SKM-1 treated with dmso at 0.1 percent for 144 hours (cell line): Measurements from ENCODE around the gene SLC22A2.

Source experiments
- DNase-seq: peaks from one replicate; lab custom pipeline; 2025; ENCODE audit not compliant: unreplicated experiment; lab: John Stamatoyannopoulos, UW

Gene SLC22A2

DNA sequence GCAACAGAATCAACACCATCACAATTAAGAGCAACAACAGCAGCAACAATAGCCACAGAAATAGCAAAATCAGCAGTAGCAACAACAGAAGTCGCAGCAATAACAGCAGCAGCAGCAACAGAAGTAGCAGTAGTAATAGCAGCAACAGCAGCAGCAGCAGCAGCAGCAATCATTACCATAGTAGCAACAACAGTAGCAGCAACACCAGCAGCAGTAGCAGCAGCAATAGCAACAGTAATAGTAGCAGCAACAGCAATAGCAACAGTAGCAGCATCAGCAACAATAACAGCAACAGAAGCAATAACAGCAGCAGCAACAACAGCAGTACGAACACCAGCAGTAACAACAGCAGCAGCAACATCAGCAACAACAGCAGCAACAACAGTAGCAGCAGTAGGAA is 39.8 kb downstream of the SLC22A2 start:
- no peak for DNase-seq

- no peak for DNase-seq
These were observed 40.8 kb downstream of the SLC22A2 start for GRCh38 chr6:160217863-160218262.

GRCh38 chr6:160217073-160217472 is 41.5 kb downstream of the SLC22A2 start:
- DNase-seq: no peak

DNA sequence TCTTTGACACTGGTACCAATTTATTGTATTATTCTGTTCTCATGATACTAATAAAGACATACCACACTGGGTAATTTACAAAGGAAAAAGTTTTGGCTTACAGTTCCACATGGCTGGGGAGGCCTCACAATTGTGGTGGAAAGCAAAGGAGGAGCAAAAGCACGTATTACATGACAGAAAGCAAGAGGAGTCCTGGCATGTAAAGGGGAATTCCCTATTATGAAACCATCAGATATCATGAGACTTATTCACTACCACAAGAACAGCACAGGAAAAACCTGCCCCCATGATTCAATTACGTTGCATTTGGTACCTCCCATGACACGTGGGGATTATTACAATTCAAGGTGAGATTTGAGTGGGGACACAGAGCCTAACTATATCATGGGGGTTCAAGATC is 43.4 kb downstream of the SLC22A2 start:
- no peak for DNase-seq

DNA sequence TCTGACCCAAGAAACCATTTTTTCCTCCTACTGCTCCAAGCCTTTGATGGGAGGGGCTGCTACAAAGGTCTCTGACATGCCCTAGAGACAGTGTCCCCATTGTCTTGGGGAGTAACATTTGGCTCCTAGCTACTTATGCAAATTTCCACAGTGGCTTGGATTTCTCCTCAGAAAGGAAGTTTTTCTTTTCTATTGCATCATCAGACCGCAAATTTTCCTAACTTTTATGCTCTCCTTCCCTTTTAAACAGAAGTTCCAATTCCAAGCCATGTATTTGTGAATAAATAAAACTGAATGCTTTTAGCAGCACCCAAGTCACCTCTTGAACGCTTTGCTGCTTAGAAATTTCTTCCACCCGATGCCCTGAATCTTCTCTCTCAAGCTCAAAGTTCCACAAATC is 51.0 kb downstream of the SLC22A2 start:
- no peak for DNase-seq

DNA sequence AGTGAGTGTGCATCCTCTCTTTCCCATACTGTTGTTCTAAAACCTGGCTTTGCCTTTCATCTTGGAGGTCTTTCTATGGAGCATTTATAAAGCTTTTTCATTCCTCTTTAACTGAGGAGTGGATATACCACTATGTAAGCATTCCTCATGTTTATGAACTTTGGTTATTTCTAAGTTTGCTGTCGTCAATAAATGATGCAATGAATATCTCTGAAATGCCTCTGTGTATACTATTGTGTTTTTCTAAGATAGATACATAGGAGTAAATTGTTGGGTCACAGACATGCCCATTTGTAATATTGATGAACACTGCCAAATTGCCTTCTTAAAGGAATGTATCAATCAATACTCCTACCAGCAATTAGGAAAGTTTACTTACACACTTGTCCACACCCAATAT is 53.9 kb downstream of the SLC22A2 start:
- DNase-seq: no peak

GRCh38 chr6:160203953-160204352 is 54.7 kb downstream of the SLC22A2 start:
- DNase-seq: no peak

DNA sequence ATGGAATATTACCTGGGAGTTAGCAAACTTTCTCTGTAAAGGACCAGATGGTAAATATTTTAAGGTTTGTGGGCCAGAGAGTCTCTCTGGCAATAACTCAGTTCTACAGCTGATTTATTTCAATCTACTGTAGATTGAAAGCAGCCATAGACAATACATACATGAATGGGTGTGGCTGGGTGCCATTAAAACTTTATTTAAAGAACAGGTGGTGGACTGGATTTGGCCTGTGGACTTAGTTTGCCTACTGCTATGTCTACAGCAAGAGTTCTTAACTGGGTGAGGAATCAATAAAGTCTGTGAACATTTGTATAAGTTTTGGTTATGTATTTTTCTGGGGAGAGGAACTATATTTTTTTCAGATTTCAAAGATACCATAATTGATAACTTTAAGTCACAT is 55.1 kb downstream of the SLC22A2 start:
- no peak for DNase-seq

- DNase-seq: no peak
These were observed 55.5 kb downstream of the SLC22A2 start for GRCh38 chr6:160203076-160203475.

DNA sequence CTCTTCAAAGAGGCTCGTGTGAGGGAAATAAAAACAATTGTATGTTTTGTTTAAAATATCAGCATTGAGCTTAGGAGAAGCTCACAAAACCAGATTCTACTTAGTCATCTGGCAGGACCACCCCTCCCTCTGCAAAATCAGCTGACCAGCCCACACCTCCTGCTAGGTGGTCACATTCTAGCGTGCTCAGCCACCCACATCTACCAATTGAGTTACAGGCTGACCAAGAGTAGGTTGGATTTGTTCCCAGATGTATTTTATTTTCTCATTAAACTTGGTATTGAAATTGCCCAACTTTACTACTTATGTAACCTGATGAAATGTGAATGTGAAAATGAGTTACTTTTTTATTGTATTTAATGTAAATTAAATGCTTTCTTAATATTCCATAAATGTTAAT is 56.2 kb downstream of the SLC22A2 start:
- DNase-seq: no peak

DNA sequence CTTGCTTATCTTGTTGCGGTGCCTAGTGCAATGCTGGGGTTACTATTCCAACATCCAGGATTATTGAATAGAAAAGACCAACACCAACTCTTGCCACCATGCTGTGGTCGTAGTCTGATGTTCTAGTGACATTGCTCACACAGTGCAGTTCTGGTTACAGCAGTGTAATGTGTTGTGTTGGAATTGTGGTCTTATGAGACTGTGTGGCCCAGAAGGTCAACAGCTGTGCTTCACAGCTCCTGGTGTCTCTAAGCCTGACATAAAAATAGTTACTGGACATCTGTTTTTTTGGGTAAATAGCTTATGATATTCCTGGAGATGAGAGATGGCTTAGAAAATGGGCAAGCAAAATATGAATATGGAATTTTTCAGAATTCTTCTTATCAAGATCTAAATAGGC is 57.6 kb downstream of the SLC22A2 start:
- DNase-seq: no peak

- DNase-seq: no peak
These were observed 59.9 kb downstream of the SLC22A2 start for GRCh38 chr6:160198606-160199211.

DNA sequence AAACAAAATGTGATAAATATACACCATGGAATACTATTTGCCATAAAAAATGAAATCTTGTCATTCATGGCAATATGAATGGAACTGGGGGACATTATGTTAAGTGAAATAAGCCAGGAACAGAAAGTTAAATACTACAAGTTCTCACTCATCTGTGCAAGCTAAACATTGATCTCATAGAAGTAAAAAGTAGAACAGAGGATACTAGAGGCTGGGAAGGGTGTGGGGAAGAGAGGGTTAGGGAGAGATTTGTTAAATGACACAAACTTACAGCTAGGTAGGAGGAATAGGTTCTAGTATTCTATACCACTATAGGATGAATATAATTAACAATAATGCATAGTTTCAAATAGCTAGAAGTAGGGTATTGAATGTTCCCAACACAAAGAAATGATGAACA is 61.0 kb downstream of the SLC22A2 start:
- no peak for DNase-seq

- DNase-seq: no peak
These were observed 63.8 kb downstream of the SLC22A2 start for GRCh38 chr6:160194808-160195207.

DNA sequence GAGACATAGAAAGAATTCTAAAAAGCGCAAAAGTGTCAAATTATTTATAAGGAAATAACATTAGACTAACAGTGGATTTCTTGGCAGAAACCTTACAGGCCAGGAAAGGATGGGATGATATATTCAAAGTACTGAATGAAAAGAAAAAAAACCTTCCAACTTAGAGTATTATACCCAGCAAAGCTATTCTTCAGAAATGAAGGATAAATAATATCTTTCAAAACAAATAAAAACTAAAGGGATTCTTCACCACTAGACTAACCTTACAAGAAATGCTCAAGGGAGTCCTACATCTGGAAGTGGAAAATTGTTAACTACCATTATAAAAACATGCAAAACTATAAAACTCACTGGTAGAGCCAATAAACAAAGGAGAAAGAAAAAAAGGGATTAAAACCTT is 65.8 kb downstream of the SLC22A2 start:
- DNase-seq: no peak

DNA sequence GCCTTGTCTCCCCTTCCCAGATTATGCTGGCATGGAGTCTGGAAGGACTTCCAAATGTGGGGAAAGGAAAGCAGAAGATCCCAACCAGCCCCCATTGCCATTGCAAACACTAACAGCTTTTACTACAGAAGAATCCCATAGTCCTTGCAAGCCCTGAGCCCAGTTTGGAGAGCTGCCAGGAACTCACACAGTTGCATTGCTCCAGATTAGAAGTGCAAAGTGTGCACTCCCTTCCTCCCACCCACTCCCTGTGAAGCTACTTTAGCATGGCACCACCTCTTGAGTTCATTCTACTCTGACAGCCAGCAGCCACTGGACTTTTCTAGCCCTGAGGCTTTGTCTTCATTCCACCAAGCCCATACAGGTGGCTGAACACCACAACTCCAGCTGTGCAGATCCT is 67.6 kb downstream of the SLC22A2 start:
- no peak for DNase-seq

GRCh38 chr6:160190081-160190480 is 68.5 kb downstream of the SLC22A2 start:
- no peak for DNase-seq

- DNase-seq: no peak
These were observed 69.8 kb downstream of the SLC22A2 start for GRCh38 chr6:160188773-160189172.

DNA sequence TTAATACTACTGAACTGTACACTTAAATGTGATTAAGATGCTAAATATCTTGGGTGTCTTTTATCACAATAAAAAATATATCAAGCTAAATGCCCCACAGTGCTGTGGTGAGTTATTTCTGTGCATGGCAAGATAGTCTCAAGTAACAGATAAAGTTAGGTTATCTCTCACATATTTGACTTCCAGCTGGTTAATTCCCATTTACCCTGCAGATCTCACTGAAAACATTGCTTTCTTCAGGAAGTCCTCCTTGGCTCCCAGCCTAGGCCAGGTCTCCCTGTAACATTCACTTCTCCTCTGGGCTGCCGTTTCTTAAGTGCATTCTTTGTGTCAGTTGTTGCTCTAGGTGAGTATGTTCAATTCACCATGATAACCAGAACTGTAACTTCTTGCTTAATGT is 77.9 kb downstream of the SLC22A2 start:
- no peak for DNase-seq

- DNase-seq: no peak
These were observed 80.3 kb downstream of the SLC22A2 start for GRCh38 chr6:160178271-160178670.

GRCh38 chr6:160177220-160177619 is 81.4 kb downstream of the SLC22A2 start:
- no peak for DNase-seq

DNA sequence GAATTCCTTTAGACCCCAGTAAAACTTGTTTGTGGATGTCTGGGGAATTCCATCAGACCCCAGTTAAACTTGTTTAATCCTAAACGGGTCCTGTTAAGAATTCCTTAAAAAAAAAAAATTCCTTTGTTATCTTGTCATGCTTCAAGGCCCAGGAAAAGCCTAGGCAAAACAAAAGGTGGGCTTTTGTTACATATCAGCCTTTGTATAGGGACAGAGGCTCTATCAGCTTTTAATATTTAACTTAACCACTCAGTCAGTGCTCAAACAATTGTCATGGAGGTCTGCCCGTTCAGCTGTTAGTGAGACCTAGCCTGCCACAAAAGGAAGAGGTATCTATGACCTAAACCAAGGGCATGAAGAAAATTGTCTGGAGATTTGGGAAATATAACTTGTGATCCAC is 83.9 kb downstream of the SLC22A2 start:
- no peak for DNase-seq

DNA sequence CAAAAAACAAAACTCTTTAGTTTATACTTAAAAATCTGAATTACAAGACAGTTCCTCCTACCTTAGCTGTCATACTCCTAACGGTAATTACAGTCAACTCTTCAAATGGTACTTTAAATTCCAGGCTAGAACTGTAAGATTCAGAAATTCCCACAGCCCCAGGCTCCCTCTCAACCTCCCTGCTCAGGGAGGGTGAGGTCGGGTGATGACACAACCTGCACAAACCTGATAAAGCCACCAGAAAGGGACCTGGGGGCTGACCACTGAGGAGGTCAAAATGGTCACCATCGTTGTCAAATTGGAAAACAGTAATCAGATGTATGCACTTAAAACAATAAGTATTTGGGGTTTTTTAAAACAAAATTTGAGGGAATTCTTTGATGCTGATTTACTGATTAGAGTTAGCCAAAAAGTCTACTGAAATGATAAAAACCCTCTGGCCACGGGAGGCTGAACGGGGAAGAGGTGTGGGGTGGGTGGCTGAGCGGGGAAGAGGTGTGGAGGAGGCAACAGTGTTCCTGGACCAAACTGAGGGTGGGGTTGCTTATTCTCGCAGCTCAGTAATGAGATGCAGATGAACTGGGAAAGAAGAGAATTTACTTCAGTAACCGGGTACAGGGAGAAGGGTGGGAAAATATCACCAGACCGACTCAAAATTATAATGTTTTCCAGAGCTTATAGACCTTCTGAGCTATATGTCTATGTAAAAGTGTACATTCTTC is 84.7 kb downstream of the SLC22A2 start:
- DNase-seq: no peak
